ENCODE measurements around the gene RAB27A. TPM values are rescaled to one million over a fixed set of nuclear protein-coding genes. Genes with fewer than 3 reads are reported as not detected.

RAB27A gene
- total and polyA plus RNA-seq, 2 experiments from 2014 or later, result 3.2 to 5.8 TPM

- TF ChIP-seq ZNF462 (CRISPR knock-in tag; IDR thresholded peaks at IDR 0.05), result no peak
- no peak for TF ChIP-seq JUNB (IDR thresholded peaks at IDR 0.05; ENCODE audit: unreplicated experiment)
Observed at GRCh38 chr15:55170361-55170760, 119.3 kb downstream of the RAB27A start (continued).

- no peaks in the 10 kb centered on the region for H3K36me3 Mint-ChIP-seq (ENCODE audit: low read depth)
- no peak overlapping the region for H3K4me3 Mint-ChIP-seq
- H3K27me3 Mint-ChIP-seq (ENCODE audit: insufficient read depth, low read depth, poor library complexity), result peaks cover 6% of the 10 kb centered on the region
Observed at GRCh38 chr15:55168350-55168974, 121.2 kb downstream of the RAB27A start.

More at GRCh38 chr15:55168350-55168974, 121.2 kb downstream of the RAB27A start:
- no peak overlapping the region for H3K4me3 ChIP-seq
- DNase-seq (ENCODE audit: low spot score), result peak; percentile 94
- ATAC-seq, result peak; percentile 100
- Mint-ChIP-seq H3K9me3 (peaks cover 5% of the 10 kb centered on the region; the same call in 1 of the 3 replicates), H3K4me1 (no peaks in the 10 kb centered on the region), H3K27ac (no peak overlapping the region)
- H3K79me2 ChIP-seq (replicated peaks; ENCODE audit: insufficient read depth), result no peaks in the 10 kb centered on the region
- no peaks in the 10 kb centered on the region for H3K27me3 ChIP-seq (ENCODE audit: insufficient read depth)
- TF ChIP-seq ZNF462 (CRISPR knock-in tag; IDR thresholded peaks at IDR 0.05) (peak; percentile 74; the same call in 1 of the 2 replicates), POLR2AphosphoS5 (IDR thresholded peaks at IDR 0.05; ENCODE audit: low read depth) (no peak), CREB1 (CRISPR knock-in tag; IDR thresholded peaks at IDR 0.05; ENCODE audit: low read depth) (0 out of 2 replicates have a peak, but pooled peaks have one; percentile 33)
- TF ChIP-seq, protein P1, sequence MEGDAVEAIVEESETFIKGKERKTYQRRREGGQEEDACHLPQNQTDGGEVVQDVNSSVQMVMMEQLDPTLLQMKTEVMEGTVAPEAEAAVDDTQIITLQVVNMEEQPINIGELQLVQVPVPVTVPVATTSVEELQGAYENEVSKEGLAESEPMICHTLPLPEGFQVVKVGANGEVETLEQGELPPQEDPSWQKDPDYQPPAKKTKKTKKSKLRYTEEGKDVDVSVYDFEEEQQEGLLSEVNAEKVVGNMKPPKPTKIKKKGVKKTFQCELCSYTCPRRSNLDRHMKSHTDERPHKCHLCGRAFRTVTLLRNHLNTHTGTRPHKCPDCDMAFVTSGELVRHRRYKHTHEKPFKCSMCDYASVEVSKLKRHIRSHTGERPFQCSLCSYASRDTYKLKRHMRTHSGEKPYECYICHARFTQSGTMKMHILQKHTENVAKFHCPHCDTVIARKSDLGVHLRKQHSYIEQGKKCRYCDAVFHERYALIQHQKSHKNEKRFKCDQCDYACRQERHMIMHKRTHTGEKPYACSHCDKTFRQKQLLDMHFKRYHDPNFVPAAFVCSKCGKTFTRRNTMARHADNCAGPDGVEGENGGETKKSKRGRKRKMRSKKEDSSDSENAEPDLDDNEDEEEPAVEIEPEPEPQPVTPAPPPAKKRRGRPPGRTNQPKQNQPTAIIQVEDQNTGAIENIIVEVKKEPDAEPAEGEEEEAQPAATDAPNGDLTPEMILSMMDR (conservative IDR thresholded peaks at IDR 0.05; ENCODE audit: low read depth in 2 of 2), result peak; percentile 71 to 91
- H3F3A ChIP-seq (replicated peaks; ENCODE audit: low read depth), result no peaks in the 10 kb centered on the region
- H3K4me2 ChIP-seq, result no peak overlapping the region
- no peak overlapping the region for H3K27ac ChIP-seq (ENCODE audit: low read depth)
- H3K9me2 ChIP-seq (ENCODE audit: insufficient read depth), result no peaks in the 10 kb centered on the region; the same call in 1 of the 2 replicates
- H3K4me1 ChIP-seq (ENCODE audit: insufficient read depth), result no peaks in the 10 kb centered on the region
- no peaks in the 10 kb centered on the region for H3K36me3 ChIP-seq (ENCODE audit: insufficient read depth)
- H2AFZ ChIP-seq, result no peak overlapping the region
- no peaks in the 10 kb centered on the region for H4K20me1 ChIP-seq (replicated peaks; ENCODE audit: insufficient read depth)
